Loucy (cell line): ENCODE results near the gene SRPK3.

ENCODE experiments used
- H2AFZ ChIP-seq: fragments of 200-600 bp; sonication (generic); 2 replicates; pipeline ENCODE4 v1.6.0; 2016; ENCODE audit warnings: antibody characterized with exemption, mild to moderate bottlenecking, low read length, moderate library complexity
- H3F3A ChIP-seq: fragments of 200-600 bp; 2 replicates; pipeline ENCODE4 v1.6.0; 2016; ENCODE audit warnings: antibody characterized with exemption, low read depth, mild to moderate bottlenecking
- H3K27me3 ChIP-seq: fragments of 200-600 bp; sonication (generic); 2 replicates; pipeline ENCODE4 v1.6.1; 2014; ENCODE audit warnings: low read length, mild to moderate bottlenecking; ENCODE audit not compliant: insufficient read depth, poor library complexity, severe bottlenecking
- H3K36me3 ChIP-seq: fragments of 200-600 bp; sonication (generic); 2 replicates; pipeline ENCODE4 v1.6.1; 2016; ENCODE audit warnings: low read length; ENCODE audit not compliant: insufficient read depth
- H3K4me1 ChIP-seq: fragments of 200-600 bp; sonication (generic); 2 replicates; pipeline ENCODE4 v1.5.1; 2014; ENCODE audit warnings: low read length, mild to moderate bottlenecking; ENCODE audit not compliant: insufficient read depth, poor library complexity, severe bottlenecking
- H3K4me2 ChIP-seq: fragments of 200-600 bp; sonication (generic); 2 replicates; pipeline ENCODE4 v1.6.0; 2014; ENCODE audit warnings: antibody characterized with exemption, low read length, low read depth, mild to moderate bottlenecking; ENCODE audit not compliant: poor library complexity, severe bottlenecking
- H3K4me3 ChIP-seq: fragments of 200-600 bp; sonication (generic); 2 replicates; pipeline ENCODE4 v1.5.1; 2014; ENCODE audit warnings: low read length, mild to moderate bottlenecking, mixed read lengths; ENCODE audit not compliant: poor library complexity, severe bottlenecking
- H3K79me2 ChIP-seq: fragments of 200-600 bp; sonication (generic); 2 replicates; pipeline ENCODE4 v1.6.1; 2014; ENCODE audit warnings: low read length; ENCODE audit not compliant: insufficient read depth
- H3K9ac ChIP-seq: fragments of 200-600 bp; sonication (generic); 2 replicates; pipeline ENCODE4 v1.6.0; 2014; ENCODE audit warnings: mild to moderate bottlenecking, low read depth, low read length, moderate library complexity; ENCODE audit not compliant: poor library complexity, severe bottlenecking
- H3K9me2 ChIP-seq: fragments of 200-600 bp; sonication (generic); replicated peaks from 2 replicates; pipeline ENCODE4 v1.6.1; 2016; ENCODE audit warnings: low read depth, low read length, mixed read lengths
- H3K9me3 ChIP-seq: fragments of 200-600 bp; sonication (generic); 2 replicates; pipeline ENCODE4 v1.6.1; 2014; ENCODE audit warnings: mild to moderate bottlenecking, antibody characterized with exemption, low read length, low read depth; ENCODE audit not compliant: insufficient read depth
- H4K20me1 ChIP-seq: fragments of 200-600 bp; sonication (generic); 2 replicates; pipeline ENCODE4 v1.6.0; 2014; ENCODE audit warnings: antibody characterized with exemption, low read length, mild to moderate bottlenecking; ENCODE audit not compliant: insufficient read depth, poor library complexity, severe bottlenecking
- CTCF ChIP-seq: fragments of 200-600 bp; sonication (generic); conservative IDR thresholded peaks from 2 replicates; pipeline ENCODE4 v1.5.1; 2014; ENCODE audit warnings: mild to moderate bottlenecking, antibody characterized with exemption, low read length
- EZH2phosphoT487 ChIP-seq: fragments of 200-600 bp; IDR thresholded peaks from 2 replicates; pipeline ENCODE4 v1.6.1; 2018; ENCODE audit warnings: antibody characterized with exemption, mild to moderate bottlenecking, moderate library complexity, borderline replicate concordance

The SRPK3 gene

GRCh38 chrX:153780678-153781427 is at the start of gene SRPK3:
Gene SRPK3 (plus strand): TSS chrX:153781041. CDS start chrX:153781087, 46 bp downstream.
- no peaks in the 10 kb centered on the region for H3K9me3 ChIP-seq
- no peaks in the 10 kb centered on the region for H3K4me1 ChIP-seq
- H3K27me3 ChIP-seq: no peaks in the 10 kb centered on the region
- H3K4me3 ChIP-seq: no peak within 1 kb of the TSS
- H3K9ac ChIP-seq: no peak within 1 kb of the TSS
- TF ChIP-seq CTCF: no peak
- no peak for TF ChIP-seq EZH2phosphoT487
- H3K36me3 ChIP-seq: peaks cover 3% of the 10 kb centered on the region; the same call in 1 of the 2 replicates
- no peaks in the 10 kb centered on the region for H3K79me2 ChIP-seq
- H3K9me2 ChIP-seq: no peaks in the 10 kb centered on the region
- no peak within 1 kb of the TSS for H3K4me2 ChIP-seq
- H4K20me1 ChIP-seq: no peaks in the 10 kb centered on the region
- H3F3A ChIP-seq: no peaks in the 10 kb centered on the region
- no peak within 1 kb of the TSS for H2AFZ ChIP-seq

- Histone ChIP-seq H2AFZ (no peak overlapping the region), H4K20me1 (no peaks in the 10 kb centered on the region), H3F3A (no peaks in the 10 kb centered on the region), H3K4me2 (no peak overlapping the region), H3K9me2 (no peaks in the 10 kb centered on the region), H3K4me3 (no peak overlapping the region), H3K4me1 (peaks cover 23% of the 10 kb centered on the region), H3K79me2 (no peaks in the 10 kb centered on the region), H3K36me3 (no peaks in the 10 kb centered on the region), H3K9ac (no peak overlapping the region), H3K9me3 (no peaks in the 10 kb centered on the region), H3K27me3 (no peaks in the 10 kb centered on the region)
- no peak for TF ChIP-seq EZH2phosphoT487
- TF ChIP-seq CTCF: no peak
Observed at GRCh38 chrX:153731117-153731844, 49.6 kb upstream of the SRPK3 start.

GRCh38 chrX:153731845-153732215 is 49.0 kb upstream of the SRPK3 start:
- H3K79me2 ChIP-seq: no peaks in the 10 kb centered on the region
- no peaks in the 10 kb centered on the region for H4K20me1 ChIP-seq
- no peak overlapping the region for H3K4me2 ChIP-seq
- H3F3A ChIP-seq: no peaks in the 10 kb centered on the region
- H3K9ac ChIP-seq: no peak overlapping the region
- H2AFZ ChIP-seq: no peak overlapping the region
- no peaks in the 10 kb centered on the region for H3K9me2 ChIP-seq
- H3K4me1 ChIP-seq: peaks cover 18% of the 10 kb centered on the region
- H3K9me3 ChIP-seq: no peaks in the 10 kb centered on the region
- no peak overlapping the region for H3K4me3 ChIP-seq
- no peaks in the 10 kb centered on the region for H3K36me3 ChIP-seq
- TF ChIP-seq EZH2phosphoT487: no peak
- no peak for TF ChIP-seq CTCF
- no peaks in the 10 kb centered on the region for H3K27me3 ChIP-seq
